Measurements from ENCODE around the gene CEP20. TPM values are rescaled to one million over a fixed set of nuclear protein-coding genes. Genes with fewer than 3 reads are reported as not detected.

Gene CEP20
- total RNA-seq, 1 experiment from 2014 or later, result 37.0 TPM

DNA sequence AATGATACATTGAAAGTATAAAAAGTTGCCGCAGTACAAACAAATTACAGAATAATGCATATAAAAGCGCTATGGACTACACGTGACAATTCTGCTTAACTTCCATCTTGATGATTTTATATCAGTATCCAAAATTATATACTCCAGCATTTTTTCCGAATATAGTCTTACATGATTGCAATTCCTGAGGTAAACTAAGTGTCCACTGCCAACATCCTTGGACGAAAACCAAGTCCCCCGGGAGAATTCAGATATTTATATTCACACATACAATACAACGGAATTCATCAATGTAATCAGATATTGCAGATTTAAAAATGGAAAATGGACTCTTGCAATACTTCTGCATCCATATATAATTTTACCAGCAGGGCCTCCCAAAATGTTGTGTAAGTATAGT, 22.7 kb downstream of the CEP20 start:
- TF ChIP-seq, protein P1, sequence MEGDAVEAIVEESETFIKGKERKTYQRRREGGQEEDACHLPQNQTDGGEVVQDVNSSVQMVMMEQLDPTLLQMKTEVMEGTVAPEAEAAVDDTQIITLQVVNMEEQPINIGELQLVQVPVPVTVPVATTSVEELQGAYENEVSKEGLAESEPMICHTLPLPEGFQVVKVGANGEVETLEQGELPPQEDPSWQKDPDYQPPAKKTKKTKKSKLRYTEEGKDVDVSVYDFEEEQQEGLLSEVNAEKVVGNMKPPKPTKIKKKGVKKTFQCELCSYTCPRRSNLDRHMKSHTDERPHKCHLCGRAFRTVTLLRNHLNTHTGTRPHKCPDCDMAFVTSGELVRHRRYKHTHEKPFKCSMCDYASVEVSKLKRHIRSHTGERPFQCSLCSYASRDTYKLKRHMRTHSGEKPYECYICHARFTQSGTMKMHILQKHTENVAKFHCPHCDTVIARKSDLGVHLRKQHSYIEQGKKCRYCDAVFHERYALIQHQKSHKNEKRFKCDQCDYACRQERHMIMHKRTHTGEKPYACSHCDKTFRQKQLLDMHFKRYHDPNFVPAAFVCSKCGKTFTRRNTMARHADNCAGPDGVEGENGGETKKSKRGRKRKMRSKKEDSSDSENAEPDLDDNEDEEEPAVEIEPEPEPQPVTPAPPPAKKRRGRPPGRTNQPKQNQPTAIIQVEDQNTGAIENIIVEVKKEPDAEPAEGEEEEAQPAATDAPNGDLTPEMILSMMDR (conservative IDR thresholded peaks at IDR 0.05; ENCODE audit: low read depth, low read length), result no peak
- no peak for TF ChIP-seq EZH2 (IDR thresholded peaks at IDR 0.05; ENCODE audit: low read length, unreplicated experiment)
- no peak for TF ChIP-seq EZH2phosphoT487 (IDR thresholded peaks at IDR 0.05; ENCODE audit: borderline replicate concordance, low read length)
- Histone ChIP-seq H3F3A (ENCODE audit: low read length, unreplicated experiment) (no peaks in the 10 kb centered on the region), H4K20me1 (ENCODE audit: low read length) (no peaks in the 10 kb centered on the region), H3K4me3 (ENCODE audit: low read length) (no peak overlapping the region), H3K4me1 (ENCODE audit: insufficient read depth, low read length) (no peaks in the 10 kb centered on the region), H3K27me3 (ENCODE audit: low read length) (no peaks in the 10 kb centered on the region), H2AFZ (ENCODE audit: low read length) (no peak overlapping the region), H3K9me3 (ENCODE audit: low read length) (no peaks in the 10 kb centered on the region), H3K36me3 (ENCODE audit: low read depth, low read length) (peaks cover 25% of the 10 kb centered on the region; the same call in 1 of the 2 replicates), H3K79me2 (ENCODE audit: low read length) (no peaks in the 10 kb centered on the region), H3K9ac (ENCODE audit: low read length) (no peak overlapping the region), H3K9me2 (replicated peaks; ENCODE audit: low read length) (no peaks in the 10 kb centered on the region), H3K27ac (ENCODE audit: low read length) (no peak overlapping the region), H3K4me2 (ENCODE audit: low read length) (no peak overlapping the region)
- BruUV-seq (replicated peaks), result no TSS peak
- ChIA-PET POLR2A (ENCODE audit: unreplicated experiment) (no interaction called here), CTCF (no interaction called here)
- DNase-seq, result no peak
- intact Hi-C loops (cut with micrococcal nuclease), result no loop called here
- ATAC-seq, result no peak

- Histone ChIP-seq H3K36me3 (ENCODE audit: low read depth, low read length) (peaks cover 19% of the 10 kb centered on the region; the same call in 1 of the 2 replicates), H2AFZ (ENCODE audit: low read length) (no peak overlapping the region), H3K9me2 (replicated peaks; ENCODE audit: low read length) (no peaks in the 10 kb centered on the region), H3K9me3 (ENCODE audit: low read length) (no peaks in the 10 kb centered on the region), H3K4me1 (ENCODE audit: insufficient read depth, low read length) (no peaks in the 10 kb centered on the region), H4K20me1 (ENCODE audit: low read length) (no peaks in the 10 kb centered on the region), H3K9ac (ENCODE audit: low read length) (no peak overlapping the region), H3K27ac (ENCODE audit: low read length) (no peak overlapping the region), H3K4me3 (ENCODE audit: low read length) (no peak overlapping the region), H3K79me2 (ENCODE audit: low read length) (no peaks in the 10 kb centered on the region), H3K4me2 (ENCODE audit: low read length) (no peak overlapping the region), H3F3A (ENCODE audit: low read length, unreplicated experiment) (no peaks in the 10 kb centered on the region), H3K27me3 (ENCODE audit: low read length) (no peaks in the 10 kb centered on the region)
- intact Hi-C loops (cut with micrococcal nuclease), result no loop called here
- ChIA-PET CTCF (no interaction called here), POLR2A (ENCODE audit: unreplicated experiment) (no interaction called here)
- BruUV-seq (replicated peaks), result no TSS peak
- TF ChIP-seq, protein P1 (conservative IDR thresholded peaks at IDR 0.05; ENCODE audit: low read depth, low read length), result no peak
- TF ChIP-seq EZH2 (IDR thresholded peaks at IDR 0.05; ENCODE audit: low read length, unreplicated experiment) (no peak), EZH2phosphoT487 (IDR thresholded peaks at IDR 0.05; ENCODE audit: borderline replicate concordance, low read length) (no peak)
- DNase-seq, result no peak
- ATAC-seq, result no peak
Measured at GRCh38 chr16:15864939-15865338, 23.5 kb downstream of the CEP20 start.

- BruUV-seq (replicated peaks), result no TSS peak
- H2AFZ ChIP-seq (ENCODE audit: low read length), result no peak overlapping the region
- ChIA-PET CTCF (no interaction called here), POLR2A (ENCODE audit: unreplicated experiment) (no interaction called here)
- H3K27me3 ChIP-seq (ENCODE audit: low read length), result peaks cover 10% of the 10 kb centered on the region
- no peak for TF ChIP-seq EZH2phosphoT487 (IDR thresholded peaks at IDR 0.05; ENCODE audit: borderline replicate concordance, low read length)
- TF ChIP-seq, protein P1 (conservative IDR thresholded peaks at IDR 0.05; ENCODE audit: low read depth, low read length), result no peak
- no peak for TF ChIP-seq EZH2 (IDR thresholded peaks at IDR 0.05; ENCODE audit: low read length, unreplicated experiment)
- intact Hi-C loops (cut with micrococcal nuclease), result no loop called here
- peaks cover 11% of the 10 kb centered on the region; the same call in 1 of the 2 replicates for H3K36me3 ChIP-seq (ENCODE audit: low read depth, low read length)
- no peaks in the 10 kb centered on the region for H3K4me1 ChIP-seq (ENCODE audit: insufficient read depth, low read length)
- no peaks in the 10 kb centered on the region for H4K20me1 ChIP-seq (ENCODE audit: low read length)
- ATAC-seq, result no peak; the same call in 1 of the 2 replicates
- H3K4me3 ChIP-seq (ENCODE audit: low read length), result no peak overlapping the region
- no peaks in the 10 kb centered on the region for H3K9me2 ChIP-seq (replicated peaks; ENCODE audit: low read length)
- H3K27ac ChIP-seq (ENCODE audit: low read length), result no peak overlapping the region
- no peak overlapping the region for H3K4me2 ChIP-seq (ENCODE audit: low read length)
- H3K9ac ChIP-seq (ENCODE audit: low read length), result no peak overlapping the region
- H3K9me3 ChIP-seq (ENCODE audit: low read length), result no peaks in the 10 kb centered on the region
- H3F3A ChIP-seq (ENCODE audit: low read length, unreplicated experiment), result no peaks in the 10 kb centered on the region
- H3K79me2 ChIP-seq (ENCODE audit: low read length), result no peaks in the 10 kb centered on the region
- DNase-seq, result peak; percentile 53
Measured at GRCh38 chr16:15861996-15862395, 26.4 kb downstream of the CEP20 start.
